ENCODE results near the gene MARCHF9.

The MARCHF9 gene

DNA sequence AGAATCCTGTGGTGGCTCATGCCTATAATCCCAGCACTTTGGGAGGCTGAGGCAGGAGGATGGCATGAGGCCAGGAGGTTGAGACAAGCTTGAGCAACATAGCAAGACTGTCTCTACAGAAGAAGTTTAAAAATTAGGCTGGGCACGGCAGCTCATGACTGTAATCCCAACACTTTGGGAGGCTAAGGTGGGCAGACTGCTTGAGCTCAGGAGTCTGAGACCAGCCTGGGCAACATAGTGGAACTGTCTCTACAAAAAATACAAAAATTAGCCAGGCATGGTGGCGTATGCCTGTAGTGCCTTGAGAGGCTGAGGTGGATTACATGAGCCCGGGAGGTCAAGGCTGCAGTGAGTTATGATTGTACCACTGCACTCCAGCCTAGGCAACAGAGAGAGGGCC lies 13.0 kb downstream of the MARCHF9 start:
- in situ Hi-C loops (cut with MboI; ENCODE audit: low sequenced_read_pairs): no loop called here

DNA sequence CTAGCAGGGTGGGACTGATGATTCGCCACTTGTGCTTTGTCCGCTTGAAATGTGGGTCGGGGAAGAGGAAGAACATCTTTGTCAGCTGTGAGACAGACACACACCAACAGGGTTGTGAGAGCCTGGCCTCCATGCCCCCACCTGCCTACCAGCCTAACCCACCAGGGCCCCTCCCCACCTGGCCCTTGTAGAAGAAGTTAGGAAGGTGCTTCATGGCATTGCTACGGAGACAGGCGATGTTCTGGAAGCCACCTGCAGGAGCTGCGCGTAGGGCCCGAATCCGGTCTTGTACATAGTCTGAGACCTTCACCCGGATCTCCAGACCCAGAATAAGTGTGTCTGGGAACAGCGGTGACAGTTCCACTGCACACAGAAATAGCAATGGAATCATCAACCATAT lies 14.7 kb downstream of the MARCHF9 start:
- in situ Hi-C loops (cut with MboI; ENCODE audit: low sequenced_read_pairs): no loop called here

- in situ Hi-C loops (cut with MboI; ENCODE audit: low sequenced_read_pairs): no loop called here
Measured at GRCh38 chr12:57770734-57771133, 15.8 kb downstream of the MARCHF9 start.

DNA sequence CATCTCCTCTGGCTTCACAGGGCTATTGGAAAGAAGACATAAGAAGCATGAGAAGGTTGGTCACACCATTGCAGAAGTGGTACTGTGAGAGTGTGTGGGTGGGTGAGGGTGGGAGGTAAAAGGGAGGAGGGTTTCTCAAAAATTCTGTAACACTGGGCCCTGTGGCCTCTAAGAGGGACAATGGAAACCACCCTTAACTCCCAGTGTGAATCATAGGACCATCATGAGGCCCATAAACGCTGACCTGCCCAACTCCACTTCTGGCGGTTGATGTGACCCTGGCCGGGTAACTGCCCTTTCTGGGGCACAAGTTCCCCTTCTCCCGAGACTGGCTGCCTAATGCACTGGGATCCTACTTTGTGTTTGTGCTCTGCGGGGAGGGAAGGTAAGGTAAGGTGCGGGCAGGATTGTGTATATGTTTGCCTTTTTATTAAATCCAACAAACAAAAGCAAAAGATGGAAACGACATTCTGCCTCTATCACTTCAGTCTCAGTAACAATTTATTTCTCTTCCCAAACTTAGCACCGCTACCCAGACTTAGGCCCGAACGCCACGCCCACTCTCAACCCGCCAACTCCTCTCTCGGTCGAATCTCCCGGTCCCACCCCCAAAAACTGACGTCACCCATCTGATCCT lies 16.5 kb downstream of the MARCHF9 start:
- in situ Hi-C loops (cut with MboI; ENCODE audit: low sequenced_read_pairs): no loop called here

GRCh38 chr12:57771873-57772428 lies 17.0 kb downstream of the MARCHF9 start, which contains the start of gene METTL1:
TSS of gene METTL1 (minus strand) at chr12:57772105. CDS start at chr12:57772083, 22 bp downstream.
- in situ Hi-C loops (cut with MboI; ENCODE audit: low sequenced_read_pairs): no loop called here

DNA sequence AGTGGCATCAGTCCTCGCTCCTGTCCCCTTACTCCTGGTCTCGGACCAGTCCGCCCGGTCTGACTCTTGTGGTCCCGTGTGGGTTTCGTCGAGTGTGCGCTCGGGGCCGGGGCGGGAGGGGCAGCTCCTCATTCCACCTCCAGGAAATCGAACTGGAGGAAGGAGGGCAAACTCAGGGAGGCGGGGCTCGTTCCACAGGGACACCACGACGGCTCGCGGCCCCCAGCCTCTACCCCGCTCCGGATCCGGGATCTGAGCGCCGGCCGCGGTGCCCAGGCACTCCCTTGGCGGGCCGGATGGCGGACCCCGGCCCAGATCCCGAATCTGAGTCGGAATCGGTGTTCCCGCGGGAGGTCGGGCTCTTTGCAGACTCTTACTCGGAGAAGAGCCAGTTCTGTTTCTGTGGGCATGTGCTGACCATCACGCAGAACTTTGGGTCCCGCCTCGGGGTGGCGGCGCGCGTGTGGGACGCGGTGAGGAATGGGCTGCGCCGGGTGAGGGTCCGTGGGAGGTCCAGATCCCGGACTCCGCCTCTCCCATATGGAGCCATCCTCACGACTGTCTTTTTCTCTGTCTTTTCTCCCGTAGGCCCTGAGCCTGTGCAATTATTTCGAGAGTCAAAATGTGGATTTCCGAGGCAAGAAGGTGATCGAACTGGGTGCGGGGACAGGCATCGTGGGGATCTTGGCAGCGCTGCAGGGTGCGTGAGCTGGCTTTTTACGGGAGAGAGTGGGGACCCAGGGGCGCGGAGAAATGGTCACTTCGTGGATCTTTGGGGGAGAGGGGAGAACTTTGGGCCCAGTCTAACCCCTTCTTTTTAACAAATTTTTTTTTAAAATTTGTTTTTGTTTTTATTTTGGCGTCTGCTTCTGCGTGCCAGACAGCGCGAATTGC lies 17.8 kb downstream of the MARCHF9 start, which contains the start of gene EEF1AKMT3:
EEF1AKMT3 (plus strand) TSS at position 186 of the 894 bp plus-strand sequence; CDS start at position 297, 111 bp downstream.
- in situ Hi-C loops (cut with MboI; ENCODE audit: low sequenced_read_pairs): no loop called here

DNA sequence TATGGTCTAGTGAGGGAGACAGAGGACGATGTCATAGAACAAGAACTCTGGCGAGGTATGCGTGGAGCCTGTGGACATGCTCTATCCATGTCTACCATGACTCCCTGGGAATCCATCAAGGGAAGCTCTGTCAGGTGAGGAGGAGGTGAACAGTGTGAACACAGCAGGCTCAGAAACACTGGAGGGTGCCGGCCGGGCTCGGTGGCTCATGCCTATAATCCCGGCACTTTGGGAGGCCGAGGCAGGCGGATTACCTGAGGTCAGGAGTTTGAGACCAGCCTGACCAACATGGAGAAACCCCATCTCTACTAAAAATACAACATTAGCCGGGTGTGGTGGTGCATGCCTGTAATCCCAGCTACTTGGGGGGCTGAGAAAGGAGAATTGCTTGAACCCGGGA lies 19.7 kb downstream of the MARCHF9 start:
- in situ Hi-C loops (cut with MboI; ENCODE audit: low sequenced_read_pairs): loop anchor here (25.0 kb wide), 1 partner anchor 87 kb away; the partner anchor contains the start of gene OS9

GRCh38 chr12:57775044-57775443 lies 20.1 kb downstream of the MARCHF9 start:
- in situ Hi-C loops (cut with MboI; ENCODE audit: low sequenced_read_pairs): loop anchor here (25.0 kb wide), 1 partner anchor 88 kb away; the partner anchor contains the start of gene OS9

- in situ Hi-C loops (cut with MboI; ENCODE audit: low sequenced_read_pairs): loop anchor here (25.0 kb wide), 1 partner anchor 88 kb away; the partner anchor contains the start of gene OS9
Measured at GRCh38 chr12:57775563-57776246, 20.8 kb downstream of the MARCHF9 start.

GRCh38 chr12:57776247-57776587 lies 21.3 kb downstream of the MARCHF9 start:
- in situ Hi-C loops (cut with MboI; ENCODE audit: low sequenced_read_pairs): loop anchor here (25.0 kb wide), 1 partner anchor 89 kb away; the partner anchor contains the start of gene OS9

DNA sequence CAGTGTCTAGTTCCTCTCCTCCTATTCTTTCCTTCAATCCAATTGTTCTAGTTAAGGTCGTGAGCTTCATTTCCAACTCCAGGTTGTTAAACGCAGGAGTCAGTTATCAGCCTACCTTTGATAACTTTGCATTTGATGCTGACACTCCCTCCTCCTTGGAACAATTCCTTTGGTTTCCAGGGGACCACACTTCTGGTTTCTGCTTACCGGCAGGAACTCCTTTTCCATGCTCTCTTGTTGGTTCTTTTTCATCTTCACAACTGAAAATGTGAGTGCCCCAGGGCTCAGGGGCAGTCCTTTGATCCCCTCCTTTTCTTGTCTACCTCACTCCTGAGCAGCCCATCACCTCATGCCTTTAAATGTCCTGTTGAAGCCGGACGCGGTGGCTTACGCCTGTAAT lies 22.5 kb downstream of the MARCHF9 start:
- in situ Hi-C loops (cut with MboI; ENCODE audit: low sequenced_read_pairs): loop anchor here (25.0 kb wide), 1 partner anchor 90 kb away; the partner anchor contains the start of gene OS9

GRCh38 chr12:57777911-57778310 lies 23.0 kb downstream of the MARCHF9 start:
- in situ Hi-C loops (cut with MboI; ENCODE audit: low sequenced_read_pairs): loop anchor here (25.0 kb wide), 1 partner anchor 91 kb away; the partner anchor contains the start of gene OS9

DNA sequence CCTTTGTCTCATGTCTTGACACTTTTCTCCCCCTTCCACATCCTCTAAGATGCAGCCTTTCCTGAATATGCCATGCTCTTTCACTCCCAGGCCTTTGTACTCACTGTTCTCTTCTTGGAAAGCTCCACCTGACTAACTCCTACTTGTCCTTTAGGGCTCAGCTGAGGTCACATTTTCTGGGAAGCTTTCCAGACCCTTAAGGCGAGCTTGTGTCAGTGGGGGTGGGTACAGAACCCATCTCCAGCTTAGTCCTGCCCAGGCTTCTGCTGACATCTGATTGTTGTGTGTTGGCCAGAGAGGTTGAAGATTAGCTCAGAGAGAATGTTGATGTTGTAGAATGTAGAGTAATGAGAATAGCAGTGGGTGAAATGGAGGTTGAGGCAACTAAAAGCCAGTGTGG lies 24.8 kb downstream of the MARCHF9 start:
- in situ Hi-C loops (cut with MboI; ENCODE audit: low sequenced_read_pairs): loop anchor here (25.0 kb wide), 1 partner anchor 92 kb away; the partner anchor contains the start of gene OS9

DNA sequence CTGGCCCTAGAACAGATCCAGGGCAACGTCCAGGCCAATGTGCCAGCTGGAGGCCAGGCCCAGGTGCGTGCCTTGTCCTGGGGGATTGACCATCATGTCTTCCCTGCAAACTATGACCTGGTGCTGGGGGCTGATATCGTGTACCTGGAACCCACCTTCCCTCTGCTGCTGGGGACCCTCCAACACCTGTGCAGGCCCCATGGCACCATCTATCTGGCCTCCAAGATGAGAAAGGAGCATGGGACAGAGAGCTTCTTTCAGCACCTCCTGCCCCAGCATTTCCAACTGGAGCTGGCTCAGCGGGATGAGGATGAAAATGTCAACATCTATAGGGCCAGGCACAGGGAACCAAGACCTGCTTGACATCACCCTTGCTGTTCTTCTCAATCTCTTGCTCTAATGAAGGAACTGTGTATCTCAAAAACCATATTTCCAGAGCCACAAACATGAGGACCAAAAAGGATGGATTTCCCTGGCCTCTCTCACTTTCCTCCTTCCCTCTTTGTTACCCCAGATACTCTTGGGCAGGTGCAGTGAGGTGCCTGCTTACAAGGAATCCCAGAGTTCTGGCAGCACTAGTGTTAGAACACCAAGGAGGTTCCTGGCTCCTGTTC lies 25.5 kb downstream of the MARCHF9 start:
- in situ Hi-C loops (cut with MboI; ENCODE audit: low sequenced_read_pairs): loop anchor here (25.0 kb wide), 1 partner anchor 93 kb away; the partner anchor contains the start of gene OS9

GRCh38 chr12:57781244-57781643 lies 26.3 kb downstream of the MARCHF9 start:
- in situ Hi-C loops (cut with MboI; ENCODE audit: low sequenced_read_pairs): loop anchor here (25.0 kb wide), 1 partner anchor 94 kb away; the partner anchor contains the start of gene OS9

GRCh38 chr12:57781801-57782200 lies 26.9 kb downstream of the MARCHF9 start:
- in situ Hi-C loops (cut with MboI; ENCODE audit: low sequenced_read_pairs): loop anchor here (25.0 kb wide), 1 partner anchor 94 kb away; the partner anchor contains the start of gene OS9

DNA sequence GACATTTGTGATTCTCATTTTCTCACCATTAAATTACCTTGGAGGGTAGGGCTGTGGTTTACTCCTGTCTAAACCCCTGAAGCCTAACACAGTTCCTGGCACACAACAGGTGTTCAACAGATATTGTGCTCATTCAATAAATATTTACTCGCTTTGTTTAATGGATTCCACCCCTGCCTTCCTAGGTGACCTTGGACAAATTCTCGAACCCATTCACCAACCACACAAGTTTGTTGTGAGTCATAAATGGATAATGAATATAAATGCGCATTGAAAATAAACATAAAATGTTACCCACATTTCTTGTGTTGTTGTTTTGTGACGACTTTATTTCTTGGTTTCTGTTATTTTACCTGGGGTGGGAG lies 27.3 kb downstream of the MARCHF9 start:
- in situ Hi-C loops (cut with MboI; ENCODE audit: low sequenced_read_pairs): loop anchor here (25.0 kb wide), 1 partner anchor 95 kb away; the partner anchor contains the start of gene OS9

- in situ Hi-C loops (cut with MboI; ENCODE audit: low sequenced_read_pairs): loop anchor here (25.0 kb wide), 1 partner anchor 96 kb away; the partner anchor contains the start of gene OS9
Measured at GRCh38 chr12:57782608-57783465, 27.9 kb downstream of the MARCHF9 start, which contains the start of gene TSFM. TSS of gene TSFM (plus strand) at chr12:57782787. CDS start at chr12:57782802, 15 bp downstream.

GRCh38 chr12:57783466-57783801 lies 28.5 kb downstream of the MARCHF9 start:
- in situ Hi-C loops (cut with MboI; ENCODE audit: low sequenced_read_pairs): loop anchor here (25.0 kb wide), 1 partner anchor 96 kb away; the partner anchor contains the start of gene OS9
